ENCODE data around the gene VANGL2.
A peak's percentile ranks its signal among the peaks of the same experiment; 100 is the strongest.

Gene VANGL2

GRCh38 chr1:160400223-160400645 lies at the start of gene VANGL2:
VANGL2 (plus strand) TSS chr1:160400564; CDS start chr1:160415838, 15,274 bp downstream.
- peak; percentile 33 for DNase-seq (ENCODE audit: low spot score)

DNA sequence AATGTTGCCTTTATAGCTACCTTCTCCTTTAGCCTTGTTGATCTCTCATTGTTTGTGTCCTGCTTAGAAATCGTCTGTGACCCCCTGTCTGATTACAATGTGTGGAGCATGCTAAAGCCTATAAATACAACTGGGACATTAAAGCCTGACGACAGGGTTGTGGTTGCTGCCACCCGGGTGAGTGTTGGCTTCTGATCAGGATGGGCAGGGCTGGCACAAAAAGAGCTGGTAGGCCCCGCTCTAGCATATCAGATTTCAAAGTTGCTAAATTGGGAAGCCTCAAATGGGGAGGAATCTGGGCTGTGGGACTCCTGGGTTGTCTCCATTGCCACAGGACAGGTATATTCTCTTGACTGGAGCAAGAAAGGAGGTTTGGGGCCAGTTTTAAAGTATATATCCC lies 48.7 kb upstream of the VANGL2 start:
- no peak for DNase-seq (ENCODE audit: low spot score)

DNA sequence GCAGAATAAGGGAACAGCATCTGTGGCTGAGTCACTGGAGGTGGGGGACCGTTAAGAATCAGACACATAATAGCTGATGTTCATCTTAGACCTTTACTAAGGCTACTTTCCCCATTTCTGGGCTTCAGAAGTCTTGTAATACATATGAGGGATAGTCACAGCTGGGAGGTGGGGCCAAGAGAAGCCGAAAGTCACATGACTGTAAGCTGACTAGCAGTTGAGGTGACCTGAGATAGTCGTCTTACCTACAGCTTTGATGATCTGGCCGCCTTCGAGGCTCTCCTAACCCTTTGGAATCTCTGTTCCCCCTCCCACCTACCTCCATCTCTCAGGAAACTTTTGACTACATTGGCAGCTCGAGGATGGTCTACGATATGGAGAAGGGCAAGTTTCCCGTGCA lies 47.8 kb upstream of the VANGL2 start:
- no peak for DNase-seq (ENCODE audit: low spot score)

DNA sequence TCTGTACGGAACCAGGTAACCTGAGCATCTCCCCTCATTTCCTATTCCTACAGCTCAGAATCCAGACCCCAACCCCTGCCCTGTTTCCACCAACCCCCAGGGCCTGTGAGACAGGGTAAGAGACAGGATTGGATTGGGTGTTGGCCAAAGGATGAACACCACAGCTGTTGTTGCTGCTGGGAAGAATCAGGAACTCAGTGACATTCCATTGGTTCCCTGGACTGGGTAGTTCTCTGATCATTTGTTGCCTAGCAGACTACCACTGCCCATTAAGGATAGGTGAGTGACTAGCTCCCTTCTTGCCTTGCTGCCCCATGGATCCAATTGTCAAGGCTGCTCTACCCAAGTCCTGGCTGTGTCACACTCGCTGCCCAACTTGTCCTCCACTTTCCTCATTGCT lies 47.1 kb upstream of the VANGL2 start:
- DNase-seq (ENCODE audit: low spot score): no peak

DNA sequence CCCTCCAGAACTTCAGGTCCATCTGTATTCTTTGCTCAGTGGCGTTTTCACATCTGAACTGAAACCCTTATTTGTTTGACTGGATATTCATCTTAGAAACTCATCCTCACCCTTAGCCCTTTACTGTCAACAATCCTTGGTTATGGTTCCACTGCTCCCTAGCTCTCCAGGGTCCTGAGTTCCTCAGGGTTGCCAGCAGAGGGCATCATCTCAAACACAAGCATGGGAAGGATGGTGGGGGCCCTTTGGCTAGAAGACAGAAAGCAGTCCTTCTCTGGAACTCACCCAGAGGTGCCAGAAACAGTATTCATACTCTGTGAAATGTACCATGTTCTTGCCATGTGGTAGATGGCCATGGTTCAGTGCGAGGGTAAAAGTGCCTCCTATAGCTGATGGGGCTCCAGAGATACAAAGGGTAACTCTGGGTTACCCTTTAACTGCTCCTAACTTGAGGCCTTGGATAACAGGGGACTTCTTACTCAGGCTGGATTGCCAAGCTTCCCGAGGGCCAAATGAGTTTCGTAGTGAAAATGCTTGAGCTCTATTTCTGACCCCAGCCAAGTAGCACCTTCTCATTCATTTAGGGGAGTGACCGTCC lies 45.9 kb upstream of the VANGL2 start:
- DNase-seq (ENCODE audit: low spot score): peak; percentile 14

GRCh38 chr1:160357286-160358002 lies 42.9 kb upstream of the VANGL2 start:
- no peak for DNase-seq (ENCODE audit: low spot score)

DNA sequence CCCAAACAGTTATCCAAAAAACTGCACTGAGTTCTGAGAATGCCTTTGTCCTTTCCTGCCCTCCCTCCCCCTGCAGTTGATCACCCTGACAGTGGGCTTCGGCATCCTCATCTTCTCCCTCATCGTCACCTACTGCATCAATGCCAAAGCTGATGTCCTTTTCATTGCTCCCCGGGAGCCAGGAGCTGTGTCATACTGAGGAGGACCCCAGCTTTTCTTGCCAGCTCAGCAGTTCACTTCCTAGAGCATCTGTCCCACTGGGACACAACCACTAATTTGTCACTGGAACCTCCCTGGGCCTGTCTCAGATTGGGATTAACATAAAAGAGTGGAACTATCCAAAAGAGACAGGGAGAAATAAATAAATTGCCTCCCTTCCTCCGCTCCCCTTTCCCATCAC lies 42.3 kb upstream of the VANGL2 start:
- no peak for DNase-seq (ENCODE audit: low spot score)

- no peak for DNase-seq (ENCODE audit: low spot score)
These were observed 40.7 kb upstream of the VANGL2 start for GRCh38 chr1:160359559-160360226.

GRCh38 chr1:160360227-160360695 lies 40.1 kb upstream of the VANGL2 start:
- DNase-seq (ENCODE audit: low spot score): no peak

GRCh38 chr1:160361199-160361598 lies 39.2 kb upstream of the VANGL2 start:
- no peak for DNase-seq (ENCODE audit: low spot score)

DNA sequence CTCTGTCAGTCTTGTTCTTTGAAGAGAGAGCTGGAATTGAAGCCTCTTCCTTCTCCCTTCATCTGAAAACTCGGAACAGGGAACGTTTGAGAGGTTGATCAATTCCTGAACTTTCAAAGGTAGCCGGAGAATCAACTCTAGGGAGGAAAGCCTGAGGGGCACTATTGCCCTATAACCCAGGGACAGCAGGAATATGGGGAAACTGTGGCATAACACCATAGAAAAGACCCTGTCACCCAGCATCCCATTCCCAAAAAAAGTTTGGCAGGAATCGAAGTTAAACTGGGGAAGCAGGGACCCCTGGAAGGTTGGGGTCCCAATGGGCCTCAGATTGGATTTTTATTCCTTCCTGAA lies 38.6 kb upstream of the VANGL2 start:
- no peak for DNase-seq (ENCODE audit: low spot score)

- no peak for DNase-seq (ENCODE audit: low spot score)
These were observed 38.0 kb upstream of the VANGL2 start for GRCh38 chr1:160362168-160362957.

- no peak for DNase-seq (ENCODE audit: low spot score)
These were observed 37.4 kb upstream of the VANGL2 start for GRCh38 chr1:160363010-160363409.

GRCh38 chr1:160363951-160364735 lies 36.2 kb upstream of the VANGL2 start:
- no peak for DNase-seq (ENCODE audit: low spot score)

- DNase-seq (ENCODE audit: low spot score): no peak
These were observed 35.0 kb upstream of the VANGL2 start for GRCh38 chr1:160365325-160365724.

GRCh38 chr1:160366731-160367515 lies 33.4 kb upstream of the VANGL2 start, which contains the start of gene NHLH1:
NHLH1 (plus strand) TSS chr1:160367071; CDS start chr1:160370732, 3,661 bp downstream.
- no peak for DNase-seq (ENCODE audit: low spot score)

GRCh38 chr1:160367516-160367900 lies 32.9 kb upstream of the VANGL2 start:
- no peak for DNase-seq (ENCODE audit: low spot score)

DNA sequence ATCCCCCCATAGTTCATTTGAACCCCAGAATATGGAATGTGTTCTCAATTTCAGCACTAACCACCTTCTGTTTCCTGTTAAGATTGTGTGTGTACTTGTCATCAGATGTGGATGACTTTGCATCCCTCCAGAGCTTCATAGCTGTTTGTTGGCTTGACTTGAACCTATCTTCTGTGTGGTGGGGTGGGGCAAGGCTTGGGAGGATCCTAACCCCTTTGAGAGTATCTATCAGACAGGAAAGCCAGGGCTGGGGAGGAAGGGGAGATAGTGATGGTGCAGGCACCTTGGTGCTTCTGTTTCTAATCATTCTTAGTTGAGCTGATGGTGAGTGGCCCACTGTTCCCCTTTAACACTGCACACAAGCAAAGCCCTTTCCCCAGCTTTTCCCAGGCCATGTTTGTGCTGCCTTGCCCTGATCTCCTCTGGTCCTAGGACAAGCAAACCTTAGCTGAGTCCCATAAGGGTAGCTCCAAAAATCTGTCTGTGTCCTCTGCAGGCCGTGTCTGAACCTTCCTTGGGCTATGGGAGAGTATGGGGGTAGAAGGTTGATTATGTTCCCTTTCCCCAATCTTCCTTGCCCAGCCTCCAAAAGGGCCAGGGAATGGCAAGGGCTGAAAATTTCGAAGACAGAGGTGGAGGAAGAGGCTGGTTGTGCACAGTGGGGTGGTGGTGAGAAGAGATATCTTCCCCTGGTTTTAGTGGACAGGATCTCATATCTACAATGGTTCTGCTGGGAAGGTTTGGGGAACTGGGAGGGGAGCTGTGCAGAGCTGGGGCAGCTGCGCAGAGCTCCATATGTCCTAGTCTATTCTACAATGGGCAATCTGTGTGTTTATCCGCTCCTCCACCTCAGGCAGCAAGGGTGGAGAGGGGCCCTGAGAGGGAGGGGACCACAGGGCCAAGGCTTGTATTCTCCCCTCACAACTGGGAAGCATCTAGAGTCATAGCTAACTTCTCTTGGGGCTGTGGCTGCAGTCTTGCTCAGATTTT lies 32.1 kb upstream of the VANGL2 start:
- DNase-seq (ENCODE audit: low spot score): no peak

DNA sequence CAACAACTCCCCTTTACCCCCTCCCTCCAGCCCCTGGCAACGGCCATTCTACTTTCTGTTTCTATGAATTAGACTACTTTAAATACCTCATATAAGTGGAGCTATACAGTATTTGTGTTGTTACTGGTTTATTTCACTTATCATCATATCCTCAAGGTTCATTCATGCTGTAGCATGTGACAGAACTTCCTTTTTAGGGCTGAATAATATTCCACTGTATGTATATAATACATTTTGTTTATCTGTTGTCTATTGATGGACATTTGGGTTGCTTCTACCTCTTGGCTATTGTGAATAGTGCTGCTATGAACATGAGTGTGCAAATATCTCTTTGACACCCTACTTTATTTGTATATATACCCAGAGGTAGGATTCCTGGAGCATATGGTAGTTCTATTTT lies 31.3 kb upstream of the VANGL2 start:
- no peak for DNase-seq (ENCODE audit: low spot score)
